ENCODE results near the gene TOMM70.
"Not testable (repeated sequence)": the region's sequence is repeated elsewhere in the genome, so short reads cannot be mapped to it uniquely, and the experiment has no call there.

- not testable (repeated sequence) for TF ChIP-seq POLR2A (IDR thresholded peaks at IDR 0.05; ENCODE audit: low read depth, low read length); BHLHE40 (IDR thresholded peaks at IDR 0.05; ENCODE audit: low read depth, low read length); RFX5 (IDR thresholded peaks at IDR 0.05; ENCODE audit: low read depth, low read length); MXI1 (IDR thresholded peaks at IDR 0.05; ENCODE audit: borderline replicate concordance, low read depth, low read length); RAD21 (IDR thresholded peaks at IDR 0.05; ENCODE audit: low read length); SMC3 (IDR thresholded peaks at IDR 0.05; ENCODE audit: low read depth, low read length); RCOR1 (IDR thresholded peaks at IDR 0.05; ENCODE audit: insufficient replicate concordance, low read length)
- TF ChIP-seq, protein P1, sequence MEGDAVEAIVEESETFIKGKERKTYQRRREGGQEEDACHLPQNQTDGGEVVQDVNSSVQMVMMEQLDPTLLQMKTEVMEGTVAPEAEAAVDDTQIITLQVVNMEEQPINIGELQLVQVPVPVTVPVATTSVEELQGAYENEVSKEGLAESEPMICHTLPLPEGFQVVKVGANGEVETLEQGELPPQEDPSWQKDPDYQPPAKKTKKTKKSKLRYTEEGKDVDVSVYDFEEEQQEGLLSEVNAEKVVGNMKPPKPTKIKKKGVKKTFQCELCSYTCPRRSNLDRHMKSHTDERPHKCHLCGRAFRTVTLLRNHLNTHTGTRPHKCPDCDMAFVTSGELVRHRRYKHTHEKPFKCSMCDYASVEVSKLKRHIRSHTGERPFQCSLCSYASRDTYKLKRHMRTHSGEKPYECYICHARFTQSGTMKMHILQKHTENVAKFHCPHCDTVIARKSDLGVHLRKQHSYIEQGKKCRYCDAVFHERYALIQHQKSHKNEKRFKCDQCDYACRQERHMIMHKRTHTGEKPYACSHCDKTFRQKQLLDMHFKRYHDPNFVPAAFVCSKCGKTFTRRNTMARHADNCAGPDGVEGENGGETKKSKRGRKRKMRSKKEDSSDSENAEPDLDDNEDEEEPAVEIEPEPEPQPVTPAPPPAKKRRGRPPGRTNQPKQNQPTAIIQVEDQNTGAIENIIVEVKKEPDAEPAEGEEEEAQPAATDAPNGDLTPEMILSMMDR (conservative IDR thresholded peaks at IDR 0.05; ENCODE audit: low read depth, low read length) = not testable (repeated sequence)
Measured at GRCh38 chr3:100447067-100447466, 46.2 kb upstream of the TOMM70 start.

All from IMR-90 (cell line).